ENCODE results near the gene KCNMA1. TPM values are rescaled to one million over a fixed set of nuclear protein-coding genes. Genes with fewer than 3 reads are reported as not detected.

The KCNMA1 gene
- total RNA-seq, 2 donors from 2014 or later, result 0.48 to 0.56 TPM

DNA sequence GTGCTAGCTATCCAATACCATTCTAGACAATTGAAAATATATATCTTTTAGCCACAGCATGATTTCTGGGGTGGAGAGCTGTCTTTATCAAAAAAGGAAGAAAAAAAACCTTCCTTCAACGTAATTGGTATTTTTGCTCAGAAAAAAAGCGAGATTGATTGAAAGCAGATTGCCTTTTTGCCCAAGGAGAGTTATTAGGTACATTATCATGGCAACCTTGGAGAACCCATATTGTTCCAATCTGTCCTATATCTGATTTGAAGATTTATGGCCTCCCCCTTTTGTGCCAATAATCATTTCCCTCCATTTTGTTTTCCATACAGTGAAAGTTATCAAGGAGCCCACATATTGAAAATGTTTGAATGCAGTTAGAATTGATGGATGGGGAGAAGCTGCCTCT, 544.5 kb downstream of the KCNMA1 start:
- Mint-ChIP-seq H3K27me3 (peaks cover 16% of the 10 kb centered on the region), H3K9me3 (no peaks in the 10 kb centered on the region), H3K27ac (no peak overlapping the region), H3K4me3 (no peak overlapping the region), H3K36me3 (ENCODE audit: low read depth) (no peaks in the 10 kb centered on the region), H3K4me1 (no peaks in the 10 kb centered on the region)
- ATAC-seq (replicated peaks), result no peak

DNA sequence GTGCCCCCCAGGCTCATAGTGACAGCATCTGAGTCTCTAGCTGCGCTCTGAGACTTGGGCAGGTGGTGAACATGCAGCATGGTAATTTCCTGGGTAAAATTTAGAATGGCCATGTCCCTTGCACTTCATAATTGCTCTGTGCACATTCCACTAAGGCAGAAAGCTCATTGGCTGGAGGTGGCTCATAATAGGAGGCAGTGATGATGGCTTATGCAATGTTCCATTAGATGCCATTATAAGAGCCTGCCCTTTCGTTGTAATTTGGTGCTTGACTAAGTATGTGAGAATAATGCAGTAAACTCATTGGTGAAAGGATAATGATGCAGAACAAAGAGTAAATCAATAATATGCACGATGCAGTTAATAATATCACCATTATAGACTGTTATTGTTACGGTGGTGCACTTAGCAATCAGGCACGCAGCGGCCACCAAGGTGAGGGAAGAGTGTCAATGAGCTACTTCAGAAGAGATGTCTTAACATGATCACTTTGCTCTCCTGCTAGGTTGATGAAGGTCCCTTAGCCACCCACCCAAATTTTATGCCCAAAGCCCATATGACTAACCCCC, 545.9 kb downstream of the KCNMA1 start:
- no peak overlapping the region for H3K27ac Mint-ChIP-seq
- no peak overlapping the region for H3K4me3 Mint-ChIP-seq
- H3K36me3 Mint-ChIP-seq (ENCODE audit: low read depth), result no peaks in the 10 kb centered on the region
- H3K9me3 Mint-ChIP-seq, result no peaks in the 10 kb centered on the region
- H3K27me3 Mint-ChIP-seq, result peaks cover 12% of the 10 kb centered on the region
- no peak for ATAC-seq (replicated peaks)
- no peaks in the 10 kb centered on the region for H3K4me1 Mint-ChIP-seq

- H3K9me3 Mint-ChIP-seq, result no peaks in the 10 kb centered on the region
- peaks cover 8% of the 10 kb centered on the region for H3K27me3 Mint-ChIP-seq
- H3K36me3 Mint-ChIP-seq (ENCODE audit: low read depth), result no peaks in the 10 kb centered on the region
- H3K27ac Mint-ChIP-seq, result no peak overlapping the region
- no peaks in the 10 kb centered on the region for H3K4me1 Mint-ChIP-seq
- no peak overlapping the region for H3K4me3 Mint-ChIP-seq
- no peak for ATAC-seq (replicated peaks)
Observed at GRCh38 chr10:77090381-77091356, 546.9 kb downstream of the KCNMA1 start.

DNA sequence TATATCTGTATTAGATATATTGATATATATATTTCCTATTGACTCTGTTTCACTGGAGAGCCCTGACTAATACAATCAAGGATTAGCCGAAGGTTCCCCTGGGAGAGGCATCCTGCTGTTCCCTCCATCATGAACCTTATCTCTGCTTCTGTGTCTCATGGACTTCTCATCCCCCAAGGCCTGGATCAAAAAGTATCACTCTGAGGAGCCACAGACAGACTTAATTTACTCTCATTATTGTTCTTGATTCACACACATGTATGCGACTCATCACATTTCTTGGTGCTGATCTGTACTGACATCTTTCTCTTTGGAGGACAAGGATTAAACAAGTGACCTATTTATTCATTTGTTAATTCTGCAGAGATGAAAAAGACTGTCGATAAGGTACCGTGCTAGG, 550.2 kb downstream of the KCNMA1 start:
- ATAC-seq (replicated peaks), result no peak
- no peak overlapping the region for H3K27ac Mint-ChIP-seq
- no peaks in the 10 kb centered on the region for H3K27me3 Mint-ChIP-seq
- H3K36me3 Mint-ChIP-seq (ENCODE audit: low read depth), result no peaks in the 10 kb centered on the region
- no peaks in the 10 kb centered on the region for H3K9me3 Mint-ChIP-seq
- H3K4me3 Mint-ChIP-seq, result no peak overlapping the region
- no peaks in the 10 kb centered on the region for H3K4me1 Mint-ChIP-seq

DNA sequence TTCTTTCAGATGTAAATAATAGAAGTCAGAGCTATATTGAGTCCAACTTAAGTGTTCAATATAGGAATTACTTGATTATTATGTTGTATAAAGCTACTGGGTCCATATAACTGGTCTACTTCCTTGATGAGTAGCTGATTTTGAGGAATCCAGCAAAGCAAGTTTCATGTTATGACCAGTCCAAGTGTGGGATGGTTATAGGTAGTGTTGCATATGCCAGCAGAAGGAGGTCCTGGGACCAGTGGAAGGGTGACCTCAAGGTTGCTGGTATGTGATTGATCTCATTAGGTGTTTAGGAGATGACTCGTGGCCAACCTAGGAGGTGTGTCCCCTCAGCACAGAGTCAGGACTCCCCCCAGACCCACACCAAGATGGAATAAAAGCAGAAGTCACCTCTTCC, 551.5 kb downstream of the KCNMA1 start:
- Mint-ChIP-seq H3K9me3 (no peaks in the 10 kb centered on the region), H3K27ac (no peak overlapping the region)

DNA sequence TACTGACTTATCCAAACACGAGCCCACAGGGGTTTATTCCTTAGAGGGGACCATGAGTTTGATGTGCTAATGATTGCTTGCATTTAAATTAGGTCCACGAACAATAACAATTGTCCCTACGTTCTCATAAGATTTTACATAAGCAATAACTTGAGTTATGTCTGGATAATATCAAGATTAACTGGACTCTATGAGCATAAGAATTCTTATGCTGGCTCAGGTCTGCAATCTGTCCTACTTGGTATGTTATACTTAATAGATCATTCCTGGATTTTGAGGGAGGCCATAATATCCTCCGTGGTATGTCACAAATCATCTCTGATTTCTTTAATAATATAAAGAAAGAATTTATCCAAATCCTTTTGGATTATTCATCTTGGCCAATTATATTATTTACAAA, 552.3 kb downstream of the KCNMA1 start:
- no peak for ATAC-seq (replicated peaks)
- Mint-ChIP-seq H3K9me3 (no peaks in the 10 kb centered on the region), H3K4me3 (no peak overlapping the region), H3K27me3 (no peaks in the 10 kb centered on the region), H3K27ac (no peak overlapping the region), H3K36me3 (ENCODE audit: low read depth) (no peaks in the 10 kb centered on the region), H3K4me1 (no peaks in the 10 kb centered on the region)

More for the DNA sequence above, 551.5 kb downstream of the KCNMA1 start:
- no peak for ATAC-seq (replicated peaks)
- H3K4me3 Mint-ChIP-seq, result no peak overlapping the region
- no peaks in the 10 kb centered on the region for H3K4me1 Mint-ChIP-seq
- H3K27me3 Mint-ChIP-seq, result no peaks in the 10 kb centered on the region
- no peaks in the 10 kb centered on the region for H3K36me3 Mint-ChIP-seq (ENCODE audit: low read depth)

- no peaks in the 10 kb centered on the region for H3K4me1 Mint-ChIP-seq
- H3K4me3 Mint-ChIP-seq, result no peak overlapping the region
- H3K9me3 Mint-ChIP-seq, result no peaks in the 10 kb centered on the region
- no peak overlapping the region for H3K27ac Mint-ChIP-seq
- no peaks in the 10 kb centered on the region for H3K36me3 Mint-ChIP-seq (ENCODE audit: low read depth)
- no peak for ATAC-seq (replicated peaks)
- H3K27me3 Mint-ChIP-seq, result no peaks in the 10 kb centered on the region
Observed at GRCh38 chr10:77084431-77085144, 553.0 kb downstream of the KCNMA1 start.

- no peak for ATAC-seq (replicated peaks)
- Mint-ChIP-seq H3K4me3 (no peak overlapping the region), H3K9me3 (no peaks in the 10 kb centered on the region), H3K27ac (no peak overlapping the region), H3K4me1 (no peaks in the 10 kb centered on the region), H3K36me3 (ENCODE audit: low read depth) (no peaks in the 10 kb centered on the region), H3K27me3 (no peaks in the 10 kb centered on the region)
Observed at GRCh38 chr10:77082601-77083252, 554.9 kb downstream of the KCNMA1 start.

DNA sequence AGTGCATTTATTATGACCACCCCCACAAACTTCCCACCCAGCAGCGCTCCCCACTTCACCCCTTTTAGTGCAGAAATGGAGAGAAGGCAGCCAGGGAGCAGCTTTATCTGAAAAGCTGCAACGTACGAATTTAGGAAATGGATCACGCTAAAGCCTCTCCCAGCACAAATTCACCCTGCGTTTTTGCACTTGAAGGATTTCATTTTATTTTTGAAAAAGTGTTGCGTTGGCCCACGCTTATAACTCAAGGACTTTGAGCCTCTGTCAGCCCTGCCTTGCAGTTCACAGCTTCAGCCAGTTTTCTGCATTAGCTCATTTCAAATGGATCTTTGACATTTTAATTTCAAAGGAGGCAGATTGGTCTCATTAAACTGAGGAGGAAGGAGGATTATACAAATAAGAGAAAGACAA, 556.1 kb downstream of the KCNMA1 start:
- H3K27me3 Mint-ChIP-seq, result no peaks in the 10 kb centered on the region
- no peak overlapping the region for H3K27ac Mint-ChIP-seq
- ATAC-seq (replicated peaks), result no peak
- H3K9me3 Mint-ChIP-seq, result no peaks in the 10 kb centered on the region
- no peaks in the 10 kb centered on the region for H3K4me1 Mint-ChIP-seq
- no peak overlapping the region for H3K4me3 Mint-ChIP-seq
- H3K36me3 Mint-ChIP-seq (ENCODE audit: low read depth), result no peaks in the 10 kb centered on the region

DNA sequence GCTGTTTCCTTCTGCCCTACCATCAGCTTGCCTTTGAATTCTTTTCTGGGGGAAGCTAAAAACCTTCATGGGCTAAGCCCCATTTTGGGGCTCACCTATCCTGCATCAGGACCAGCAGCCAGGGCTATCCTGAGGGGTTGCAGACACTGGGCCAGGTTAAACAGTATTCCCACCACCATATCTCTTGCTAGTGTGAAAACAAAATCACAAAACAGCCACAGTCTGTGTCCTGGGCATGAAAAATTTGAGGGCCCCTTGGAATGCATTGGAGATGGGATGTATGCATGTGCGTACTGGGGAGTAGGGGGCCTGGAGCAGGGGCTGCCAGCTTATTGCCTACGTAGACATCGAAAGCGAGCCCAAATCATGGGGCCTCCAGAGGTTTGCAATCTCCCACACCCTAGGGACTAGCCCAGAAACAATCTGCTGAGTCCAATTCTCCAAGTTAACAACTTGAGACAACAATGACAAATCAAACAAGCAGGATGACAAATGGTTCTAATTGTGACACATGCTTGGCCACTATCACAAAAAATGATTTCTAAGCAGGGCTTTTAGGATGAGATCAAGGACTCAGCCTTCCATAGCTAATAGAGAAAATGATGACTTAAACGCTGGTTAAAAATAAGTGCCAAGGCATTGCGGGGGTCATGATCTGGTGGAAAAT, 557.1 kb downstream of the KCNMA1 start:
- no peaks in the 10 kb centered on the region for H3K9me3 Mint-ChIP-seq
- no peak overlapping the region for H3K27ac Mint-ChIP-seq
- H3K36me3 Mint-ChIP-seq (ENCODE audit: low read depth), result no peaks in the 10 kb centered on the region
- no peak overlapping the region for H3K4me3 Mint-ChIP-seq
- no peaks in the 10 kb centered on the region for H3K27me3 Mint-ChIP-seq
- no peak for ATAC-seq (replicated peaks)
- H3K4me1 Mint-ChIP-seq, result no peaks in the 10 kb centered on the region

DNA sequence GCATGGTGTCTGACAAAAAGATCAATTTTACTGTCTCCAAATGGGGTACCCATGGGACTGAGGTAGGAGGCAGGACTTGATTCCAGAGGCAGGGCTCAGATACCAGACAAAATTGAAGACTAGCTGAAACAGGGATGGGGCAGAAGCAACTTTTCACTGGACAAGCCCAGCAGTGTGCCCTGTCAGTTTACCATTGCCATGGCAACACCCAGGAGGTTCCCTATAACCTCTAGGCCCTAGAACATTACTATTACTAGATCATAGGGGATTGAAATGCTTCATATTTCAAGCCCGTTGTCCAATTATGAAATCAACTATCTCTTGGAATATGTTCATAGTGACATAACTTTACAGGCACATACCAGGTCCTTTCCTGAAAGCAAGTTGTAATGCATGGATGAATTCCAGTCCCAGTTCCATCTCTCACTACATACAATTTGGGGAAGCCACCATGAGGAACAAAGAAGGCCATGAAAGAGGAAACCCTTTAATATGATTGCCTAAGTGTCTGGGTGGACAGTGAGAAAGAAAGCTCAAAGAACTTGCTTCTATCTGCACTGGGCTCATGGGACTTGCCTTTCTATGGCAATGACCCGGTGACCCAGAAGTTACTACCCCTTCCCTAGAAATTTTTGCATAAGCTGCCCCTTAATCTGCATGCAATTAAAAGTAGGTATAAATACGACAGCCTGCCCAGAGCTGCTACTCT, 557.9 kb downstream of the KCNMA1 start:
- no peak for ATAC-seq (replicated peaks)
- Mint-ChIP-seq H3K36me3 (ENCODE audit: low read depth) (no peaks in the 10 kb centered on the region), H3K27ac (no peak overlapping the region), H3K27me3 (no peaks in the 10 kb centered on the region), H3K9me3 (no peaks in the 10 kb centered on the region), H3K4me1 (no peaks in the 10 kb centered on the region), H3K4me3 (no peak overlapping the region)

DNA sequence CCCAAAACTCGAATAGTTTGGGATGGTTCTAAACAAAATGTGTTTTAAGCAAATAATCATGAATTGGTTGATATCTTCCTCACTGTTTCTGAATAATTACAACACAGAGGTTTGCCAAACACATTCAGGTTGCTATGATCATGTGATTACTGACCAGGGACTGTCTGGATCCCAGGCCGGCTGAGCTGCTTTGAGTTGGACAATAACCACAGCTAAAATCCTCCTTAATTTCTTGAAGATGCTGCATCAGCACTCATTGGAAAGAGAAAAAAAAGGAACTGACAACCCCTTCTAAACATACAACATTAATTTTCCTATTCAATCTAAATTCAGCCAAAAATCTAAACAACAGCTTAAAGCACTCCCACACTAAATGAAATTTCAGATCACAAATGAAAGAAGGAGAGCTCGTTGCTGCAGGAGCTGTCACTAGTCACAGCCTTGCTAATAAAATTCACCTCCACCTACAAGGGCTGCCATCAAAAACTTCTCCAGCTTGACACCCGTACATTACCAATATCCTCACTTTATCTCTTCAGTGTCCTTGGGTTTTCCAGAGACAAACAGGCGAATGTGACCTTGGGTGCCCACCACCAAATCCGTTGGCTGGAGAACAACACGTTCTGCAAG, 560.2 kb downstream of the KCNMA1 start:
- H3K4me3 Mint-ChIP-seq, result no peak overlapping the region
- H3K9me3 Mint-ChIP-seq, result no peaks in the 10 kb centered on the region
- no peaks in the 10 kb centered on the region for H3K4me1 Mint-ChIP-seq
- ATAC-seq (replicated peaks), result no peak
- no peaks in the 10 kb centered on the region for H3K36me3 Mint-ChIP-seq (ENCODE audit: low read depth)
- H3K27me3 Mint-ChIP-seq, result no peaks in the 10 kb centered on the region
- H3K27ac Mint-ChIP-seq, result no peak overlapping the region

DNA sequence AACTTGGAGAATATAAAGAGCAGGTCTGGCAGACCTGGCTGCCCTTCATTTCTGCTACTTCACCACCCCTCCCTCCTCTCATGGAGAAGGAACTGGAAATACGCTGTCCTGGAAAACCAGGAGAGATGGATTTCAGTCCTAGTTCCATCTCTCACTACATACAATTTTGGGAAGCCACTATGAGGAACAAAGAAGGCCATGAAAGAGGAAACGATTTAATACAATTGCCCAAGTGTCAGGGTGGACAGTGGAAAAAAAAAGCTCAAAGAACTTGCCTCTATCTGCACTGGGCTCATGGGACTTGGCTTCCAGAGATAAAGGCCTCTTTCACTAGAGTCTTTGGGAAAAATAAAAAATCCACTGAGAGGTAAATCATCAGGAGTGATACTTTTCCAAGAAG, 561.7 kb downstream of the KCNMA1 start:
- Mint-ChIP-seq H3K27me3 (no peaks in the 10 kb centered on the region), H3K9me3 (no peaks in the 10 kb centered on the region), H3K27ac (no peak overlapping the region), H3K4me3 (no peak overlapping the region), H3K36me3 (ENCODE audit: low read depth) (no peaks in the 10 kb centered on the region), H3K4me1 (no peaks in the 10 kb centered on the region)
- no peak for ATAC-seq (replicated peaks)

All from activated T-helper 17 cell treated with anti-CD3 and anti-CD28 coated beads, Interleukin-2, amount 50 U/mL, for 72 hours (primary cell).